ENCODE measurements around the gene PPIL4. TPM values are rescaled to one million over a fixed set of nuclear protein-coding genes. Genes with fewer than 3 reads are reported as not detected.

Gene PPIL4
- total RNA-seq, 1 experiment from 2014 or later, result 36.9 TPM

DNA sequence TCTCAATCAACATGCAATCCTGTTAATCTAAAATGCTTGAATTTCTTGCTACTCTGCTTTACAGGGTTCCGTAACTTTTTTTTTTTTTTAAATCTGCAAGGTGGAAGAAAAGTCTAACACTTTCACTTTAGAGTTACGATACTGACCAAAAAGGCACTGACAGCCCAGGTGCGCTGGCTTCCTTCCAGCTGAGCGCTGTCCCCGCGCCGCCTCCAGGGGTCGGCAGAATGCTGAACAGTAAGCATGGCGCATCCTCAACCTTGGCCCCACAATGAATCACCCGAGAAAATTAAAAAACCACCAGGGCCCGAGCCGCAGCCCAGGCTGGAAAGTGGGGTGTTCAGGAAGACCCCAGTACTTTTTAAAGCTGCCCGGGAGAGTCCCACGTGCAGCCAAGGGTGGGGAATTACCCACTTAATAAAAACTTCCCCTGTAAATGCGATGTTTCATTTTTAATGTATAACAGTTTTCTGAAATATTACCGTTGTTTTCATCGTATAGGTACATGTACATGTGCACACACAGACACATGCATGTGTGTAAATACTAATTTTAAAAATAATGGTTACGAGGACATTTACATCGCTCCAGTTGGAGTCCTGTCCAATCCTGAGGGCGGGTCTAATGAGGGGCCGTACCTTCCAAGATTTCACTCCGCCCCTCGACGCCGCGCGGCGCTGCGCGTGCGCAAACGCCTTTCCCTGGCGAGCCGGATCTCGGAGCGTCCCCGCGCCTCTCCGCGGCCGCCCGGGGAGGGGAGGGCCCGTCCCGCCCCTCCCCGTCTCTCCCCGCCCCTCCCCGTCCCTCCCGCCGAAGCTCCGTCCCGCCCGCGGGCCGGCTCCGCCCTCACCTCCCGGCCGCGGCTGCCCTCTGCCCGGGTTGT lies 19.9 kb upstream of the PPIL4 start, which contains the start of gene GINM1:
Gene GINM1, plus strand, starts transcription at position 849 of the 883 bp plus-strand sequence. CDS start 40 bp downstream, outside the sequence.
- peak within 1 kb of the TSS; percentile 44 to 97 (median 91); a peak in 5 of 7 replicates for H3K27ac Mint-ChIP-seq
- H3K9me3 ChIP-seq (ENCODE audit: control insufficient read depth, low read depth, low read length), result no peaks in the 10 kb centered on the region

More for the DNA sequence above, 19.9 kb upstream of the PPIL4 start, which contains the start of gene GINM1:
- TF ChIP-seq, protein P1, sequence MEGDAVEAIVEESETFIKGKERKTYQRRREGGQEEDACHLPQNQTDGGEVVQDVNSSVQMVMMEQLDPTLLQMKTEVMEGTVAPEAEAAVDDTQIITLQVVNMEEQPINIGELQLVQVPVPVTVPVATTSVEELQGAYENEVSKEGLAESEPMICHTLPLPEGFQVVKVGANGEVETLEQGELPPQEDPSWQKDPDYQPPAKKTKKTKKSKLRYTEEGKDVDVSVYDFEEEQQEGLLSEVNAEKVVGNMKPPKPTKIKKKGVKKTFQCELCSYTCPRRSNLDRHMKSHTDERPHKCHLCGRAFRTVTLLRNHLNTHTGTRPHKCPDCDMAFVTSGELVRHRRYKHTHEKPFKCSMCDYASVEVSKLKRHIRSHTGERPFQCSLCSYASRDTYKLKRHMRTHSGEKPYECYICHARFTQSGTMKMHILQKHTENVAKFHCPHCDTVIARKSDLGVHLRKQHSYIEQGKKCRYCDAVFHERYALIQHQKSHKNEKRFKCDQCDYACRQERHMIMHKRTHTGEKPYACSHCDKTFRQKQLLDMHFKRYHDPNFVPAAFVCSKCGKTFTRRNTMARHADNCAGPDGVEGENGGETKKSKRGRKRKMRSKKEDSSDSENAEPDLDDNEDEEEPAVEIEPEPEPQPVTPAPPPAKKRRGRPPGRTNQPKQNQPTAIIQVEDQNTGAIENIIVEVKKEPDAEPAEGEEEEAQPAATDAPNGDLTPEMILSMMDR (conservative IDR thresholded peaks at IDR 0.05), result peak; percentile 78
- peaks cover 8% of the 10 kb centered on the region; the same call in 1 of the 2 replicates for H3K79me2 ChIP-seq (ENCODE audit: insufficient read depth, low read length)
- Mint-ChIP-seq H3K9me3 (no peaks in the 10 kb centered on the region), H3K4me3 (peak within 1 kb of the TSS; percentile 90 to 91), H3K27me3 (ENCODE audit: low read depth) (peaks cover 4% of the 10 kb centered on the region), H3K36me3 (ENCODE audit: insufficient read depth in 1 of 3, low read depth in 3 of 3) (no peaks in the 10 kb centered on the region; a peak in 1 of 7 replicates), H3K4me1 (peaks cover 11 to 13% of the 10 kb centered on the region in 2 experiments)
- WGBS (ENCODE audit: extremely low coverage, insufficient read length, low lambda C conversion rate), result no CpG with 5 or more reads among the region's 59 CpGs
- peak; percentile 93 for DNase-seq
- no peak within 1 kb of the TSS for H2BK20ac ChIP-seq (ENCODE audit: low read depth, low read length, poor library complexity, severe bottlenecking)
- no peak within 1 kb of the TSS for H2BK15ac ChIP-seq (ENCODE audit: low read depth, low read length)
- H3K56ac ChIP-seq (ENCODE audit: insufficient read length, low read depth, low read length), result no peak within 1 kb of the TSS
- peak within 1 kb of the TSS; percentile 44 for H4K5ac ChIP-seq (ENCODE audit: insufficient read length, low read depth, low read length)
- no peak within 1 kb of the TSS for H2AK5ac ChIP-seq (ENCODE audit: insufficient read length, low read length)
- no peak within 1 kb of the TSS for H2BK5ac ChIP-seq (ENCODE audit: insufficient read length, low read length)
- H3T11ph ChIP-seq (ENCODE audit: low read length), result no peak within 1 kb of the TSS
- H4K8ac ChIP-seq (replicated peaks; ENCODE audit: insufficient read length, low read depth, low read length), result peak within 1 kb of the TSS; percentile 7
- peaks cover 4% of the 10 kb centered on the region for H3K23me2 ChIP-seq (ENCODE audit: insufficient read length, low read depth, low read length, poor library complexity, severe bottlenecking)
- H3K27ac ChIP-seq (ENCODE audit: insufficient read length, low read depth, low read length), result no peak within 1 kb of the TSS
- H3K79me1 ChIP-seq (ENCODE audit: insufficient read depth, low read depth, low read length, poor library complexity, severe bottlenecking), result peaks cover 2% of the 10 kb centered on the region
- no peak within 1 kb of the TSS for H3K4ac ChIP-seq (ENCODE audit: low read depth, low read length)
- no peak within 1 kb of the TSS for H3K23ac ChIP-seq (ENCODE audit: insufficient read length, low read depth, low read length)
- H3K27me3 ChIP-seq (ENCODE audit: insufficient read depth, low read length), result no peaks in the 10 kb centered on the region
- H4K20me1 ChIP-seq (ENCODE audit: control insufficient read depth, insufficient read depth, insufficient read length), result no peaks in the 10 kb centered on the region
- no peak within 1 kb of the TSS for H2BK120ac ChIP-seq (ENCODE audit: low read depth, low read length, poor library complexity, severe bottlenecking)
- peak within 1 kb of the TSS; percentile 89 for H3K4me2 ChIP-seq (ENCODE audit: insufficient read depth, insufficient read length, low read length)
- no peak within 1 kb of the TSS for H2BK12ac ChIP-seq (ENCODE audit: insufficient read length, low read depth, low read length)
- H2AFZ ChIP-seq (ENCODE audit: low read length), result peak within 1 kb of the TSS; percentile 86
- peak within 1 kb of the TSS; percentile 92 for H3K14ac ChIP-seq (ENCODE audit: insufficient read depth, low read length)
- peak within 1 kb of the TSS; percentile 95 for H3K9ac ChIP-seq (ENCODE audit: extremely low read depth, insufficient read length, low read length)
- H4K91ac ChIP-seq (ENCODE audit: insufficient read length, low read depth, low read length), result peak within 1 kb of the TSS; percentile 40
- peak within 1 kb of the TSS; percentile 95 for H3K18ac ChIP-seq (ENCODE audit: insufficient read length, low read depth, low read length)
- no peaks in the 10 kb centered on the region for H3K4me1 ChIP-seq (ENCODE audit: insufficient read depth, low read length)

All from H9 (cell line).